Glutamatergic neuron (in vitro differentiated cells): ENCODE data around the gene THADA. TPM values are rescaled to one million over a fixed set of nuclear protein-coding genes. Genes with fewer than 3 reads are reported as not detected.

Source experiments
- DNase-seq: peaks from one replicate; pipeline ENCODE4 v3.0.0; 2022
- H3K27ac Mint-ChIP-seq: one replicate; pipeline ENCODE4 v1.8.0; 2020; ENCODE audit warnings: mild to moderate bottlenecking, mixed read lengths, inconsistent platforms; ENCODE audit not compliant: unreplicated experiment
- H3K27me3 Mint-ChIP-seq: one replicate; pipeline ENCODE4 v1.8.0; 2020; ENCODE audit warnings: mild to moderate bottlenecking, moderate library complexity, mixed read lengths, inconsistent platforms; ENCODE audit not compliant: unreplicated experiment
- H3K36me3 Mint-ChIP-seq: one replicate; pipeline ENCODE4 v1.8.0; 2020; ENCODE audit warnings: mild to moderate bottlenecking, mixed read lengths, inconsistent platforms; ENCODE audit not compliant: unreplicated experiment
- H3K4me1 Mint-ChIP-seq: one replicate; pipeline ENCODE4 v1.8.0; 2020; ENCODE audit warnings: mild to moderate bottlenecking, low read depth, mixed read lengths, inconsistent platforms; ENCODE audit not compliant: unreplicated experiment
- H3K4me3 Mint-ChIP-seq: one replicate; pipeline ENCODE4 v1.8.0; 2020; ENCODE audit warnings: mild to moderate bottlenecking, mixed read lengths, inconsistent platforms; ENCODE audit not compliant: unreplicated experiment
- H3K9me3 Mint-ChIP-seq: one replicate; pipeline ENCODE4 v1.8.0; 2020; ENCODE audit warnings: mild to moderate bottlenecking, moderate library complexity, mixed read lengths, inconsistent platforms; ENCODE audit not compliant: unreplicated experiment
- total RNA-seq: library from RNA; stranded (reverse); fragmentation: NEBNext Ultra II Directional; extraction: Animal tissue kit (Norgen Biotek cat#: 25700); gene quantifications from one replicate; pipeline ENCODE4 v1.2.1, GENCODE V29; 2021; ENCODE audit not compliant: unreplicated experiment
- TF ChIP-seq, protein P1 (sequence below): fragments of 200-600 bp; sonication (generic); IDR thresholded peaks from one replicate; pipeline ENCODE4 v1.5.0; 2021; ENCODE audit not compliant: partially characterized antibody, unreplicated experiment

The THADA gene
- total RNA-seq, 1 donor from 2014 or later, result 15.0 TPM

DNA sequence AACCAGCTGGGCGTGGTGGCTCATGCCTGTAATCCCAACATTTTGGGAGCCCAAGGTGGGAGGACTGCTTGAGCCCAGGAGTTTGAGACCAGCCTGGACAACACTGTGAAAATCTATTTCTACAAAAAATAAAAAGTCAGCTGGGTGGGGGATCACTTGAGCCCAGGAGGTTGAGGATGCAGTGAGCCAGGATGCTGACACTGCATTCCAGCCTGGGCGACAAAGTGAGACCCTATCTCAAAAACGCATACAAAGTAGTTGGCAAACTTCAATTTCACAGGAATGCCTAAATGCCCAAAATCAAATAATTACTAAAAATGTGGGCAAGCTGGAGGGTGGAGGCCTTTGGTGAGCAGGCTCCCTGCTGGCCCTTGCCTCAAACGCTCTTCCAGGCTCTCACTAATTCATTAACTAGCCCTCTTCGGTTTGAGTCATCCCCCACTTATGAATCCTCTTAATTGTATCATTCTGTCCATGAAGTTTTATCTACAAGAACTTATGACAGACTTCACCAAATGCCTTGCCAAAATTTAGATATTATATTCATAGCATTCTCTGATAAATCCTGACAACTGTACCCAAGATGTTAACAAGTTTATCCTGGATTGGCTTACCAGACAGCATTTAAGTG is 300.8 kb downstream of the THADA start:
- no peaks in the 10 kb centered on the region for H3K27me3 Mint-ChIP-seq
- H3K4me1 Mint-ChIP-seq, result peaks cover 4% of the 10 kb centered on the region
- TF ChIP-seq, protein P1, sequence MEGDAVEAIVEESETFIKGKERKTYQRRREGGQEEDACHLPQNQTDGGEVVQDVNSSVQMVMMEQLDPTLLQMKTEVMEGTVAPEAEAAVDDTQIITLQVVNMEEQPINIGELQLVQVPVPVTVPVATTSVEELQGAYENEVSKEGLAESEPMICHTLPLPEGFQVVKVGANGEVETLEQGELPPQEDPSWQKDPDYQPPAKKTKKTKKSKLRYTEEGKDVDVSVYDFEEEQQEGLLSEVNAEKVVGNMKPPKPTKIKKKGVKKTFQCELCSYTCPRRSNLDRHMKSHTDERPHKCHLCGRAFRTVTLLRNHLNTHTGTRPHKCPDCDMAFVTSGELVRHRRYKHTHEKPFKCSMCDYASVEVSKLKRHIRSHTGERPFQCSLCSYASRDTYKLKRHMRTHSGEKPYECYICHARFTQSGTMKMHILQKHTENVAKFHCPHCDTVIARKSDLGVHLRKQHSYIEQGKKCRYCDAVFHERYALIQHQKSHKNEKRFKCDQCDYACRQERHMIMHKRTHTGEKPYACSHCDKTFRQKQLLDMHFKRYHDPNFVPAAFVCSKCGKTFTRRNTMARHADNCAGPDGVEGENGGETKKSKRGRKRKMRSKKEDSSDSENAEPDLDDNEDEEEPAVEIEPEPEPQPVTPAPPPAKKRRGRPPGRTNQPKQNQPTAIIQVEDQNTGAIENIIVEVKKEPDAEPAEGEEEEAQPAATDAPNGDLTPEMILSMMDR, result no peak
- no peak overlapping the region for H3K27ac Mint-ChIP-seq
- no peak for DNase-seq
- no peaks in the 10 kb centered on the region for H3K9me3 Mint-ChIP-seq
- H3K4me3 Mint-ChIP-seq, result no peak overlapping the region
- H3K36me3 Mint-ChIP-seq, result no peaks in the 10 kb centered on the region

GRCh38 chr2:43293744-43294695 is 301.8 kb downstream of the THADA start:
- no peak overlapping the region for H3K4me3 Mint-ChIP-seq

DNA sequence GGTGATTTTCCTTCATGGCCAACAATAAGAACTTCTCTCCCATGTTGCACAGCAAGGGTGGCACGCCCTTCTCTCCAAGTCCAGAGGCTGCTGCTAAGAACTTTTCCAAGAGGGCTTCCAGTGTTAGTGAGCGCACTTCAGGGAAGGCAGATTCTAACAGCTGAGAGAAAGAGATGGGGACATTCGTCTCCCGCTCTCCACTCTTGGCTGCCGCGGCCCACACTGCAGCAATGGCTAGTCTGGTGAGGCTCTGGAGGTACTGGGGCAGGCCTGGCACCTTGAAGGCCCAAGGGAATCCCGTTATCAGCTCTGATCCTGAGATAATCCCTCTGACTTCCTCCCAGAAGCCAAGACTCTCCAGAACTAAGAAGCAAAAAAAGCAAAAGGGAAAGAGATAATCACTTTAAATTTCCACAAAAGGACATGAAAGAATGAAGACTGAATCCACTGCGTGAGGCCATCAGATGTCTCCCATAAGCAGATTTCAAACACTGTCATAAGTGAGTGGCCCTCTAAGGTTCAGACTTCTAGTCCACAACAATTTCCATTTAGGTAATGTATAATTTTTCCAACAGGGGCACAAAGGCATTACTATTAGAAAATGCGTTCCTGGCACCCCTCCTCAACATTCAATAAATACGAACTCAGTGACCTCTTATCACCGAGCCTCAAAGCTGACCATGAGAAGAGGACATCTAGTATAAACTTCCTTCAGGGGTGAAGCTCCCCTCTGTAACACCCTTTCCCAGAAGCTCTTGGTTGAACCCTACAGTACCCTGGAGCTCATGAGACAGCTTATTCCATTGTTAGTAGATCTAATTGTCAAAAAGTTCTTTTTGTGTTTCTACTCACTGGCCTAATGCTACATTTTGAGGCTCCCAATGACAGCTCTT is 302.7 kb downstream of the THADA start:
- Mint-ChIP-seq H3K27ac (no peak overlapping the region), H3K4me1 (no peaks in the 10 kb centered on the region), H3K4me3 (no peak overlapping the region), H3K9me3 (no peaks in the 10 kb centered on the region), H3K36me3 (peaks cover 5% of the 10 kb centered on the region), H3K27me3 (no peaks in the 10 kb centered on the region)
- TF ChIP-seq, protein P1, result no peak
- DNase-seq, result no peak

More at GRCh38 chr2:43293744-43294695, 301.8 kb downstream of the THADA start:
- peaks cover under 1% of the 10 kb centered on the region for H3K36me3 Mint-ChIP-seq
- TF ChIP-seq, protein P1, result no peak
- no peaks in the 10 kb centered on the region for H3K27me3 Mint-ChIP-seq
- peaks cover 4% of the 10 kb centered on the region for H3K4me1 Mint-ChIP-seq
- DNase-seq, result no peak
- H3K9me3 Mint-ChIP-seq, result no peaks in the 10 kb centered on the region
- no peak overlapping the region for H3K27ac Mint-ChIP-seq

DNA sequence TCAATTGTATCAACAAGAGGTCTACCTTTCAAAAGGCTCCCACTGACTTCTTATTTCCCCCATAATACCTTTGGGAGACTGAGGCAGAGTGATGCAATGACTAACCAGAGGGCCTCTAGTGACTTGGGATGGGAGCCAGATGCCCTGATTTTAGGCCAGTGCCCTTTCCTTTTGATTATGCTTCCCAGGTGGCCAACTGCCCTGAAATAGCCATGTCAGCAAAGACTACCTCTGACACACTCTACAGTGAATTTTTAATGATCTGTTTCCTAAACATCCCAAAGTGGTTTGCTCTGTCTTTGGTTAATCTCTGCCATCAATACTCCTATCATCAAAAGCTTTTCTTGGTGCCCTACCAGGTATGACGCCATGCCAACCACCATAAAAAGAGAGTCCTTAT is 303.5 kb downstream of the THADA start:
- Mint-ChIP-seq H3K27me3 (no peaks in the 10 kb centered on the region), H3K36me3 (peaks cover 5% of the 10 kb centered on the region), H3K9me3 (no peaks in the 10 kb centered on the region), H3K4me1 (no peaks in the 10 kb centered on the region), H3K27ac (no peak overlapping the region), H3K4me3 (no peak overlapping the region)
- TF ChIP-seq, protein P1, result no peak
- no peak for DNase-seq
